ENCODE measurements around the gene ARHGAP44. TPM values are rescaled to one million over a fixed set of nuclear protein-coding genes. Genes with fewer than 3 reads are reported as not detected.

The ARHGAP44 gene
- polyA plus RNA-seq, 1 experiment = 0.40 TPM

GRCh38 chr17:12830777-12831247, 41.5 kb downstream of the ARHGAP44 start:
- ChIA-PET POLR2A (no interaction called here), CTCF (no interaction called here)
- Histone ChIP-seq H3K36me3 (ENCODE audit: control insufficient read depth, insufficient read depth, low read length) (no peaks in the 10 kb centered on the region), H3K4me3 (ENCODE audit: low read depth, low read length) (no peak overlapping the region), H3K27me3 (ENCODE audit: control insufficient read depth, insufficient read depth, low read length) (no peaks in the 10 kb centered on the region)
- DNase-seq (ENCODE audit: low read depth) = no peak
- TF ChIP-seq CTCF (IDR thresholded peaks at IDR 0.05; ENCODE audit: insufficient read depth, low read depth, low read length) = no peak

GRCh38 chr17:12831839-12832238, 42.5 kb downstream of the ARHGAP44 start:
- ChIA-PET POLR2A (no interaction called here), CTCF (no interaction called here)
- TF ChIP-seq CTCF (IDR thresholded peaks at IDR 0.05; ENCODE audit: insufficient read depth, low read depth, low read length) = no peak
- no peaks in the 10 kb centered on the region for H3K27me3 ChIP-seq (ENCODE audit: control insufficient read depth, insufficient read depth, low read length)
- no peaks in the 10 kb centered on the region for H3K36me3 ChIP-seq (ENCODE audit: control insufficient read depth, insufficient read depth, low read length)
- no peak overlapping the region for H3K4me3 ChIP-seq (ENCODE audit: low read depth, low read length)
- DNase-seq (ENCODE audit: low read depth) = no peak

- Histone ChIP-seq H3K27me3 (ENCODE audit: control insufficient read depth, insufficient read depth, low read length) (no peaks in the 10 kb centered on the region), H3K36me3 (ENCODE audit: control insufficient read depth, insufficient read depth, low read length) (no peaks in the 10 kb centered on the region), H3K4me3 (ENCODE audit: low read depth, low read length) (no peak overlapping the region)
- no peak for DNase-seq (ENCODE audit: low read depth)
- ChIA-PET POLR2A (no interaction called here), CTCF (no interaction called here)
- TF ChIP-seq CTCF (IDR thresholded peaks at IDR 0.05; ENCODE audit: insufficient read depth, low read depth, low read length) = no peak
These were observed 49.7 kb downstream of the ARHGAP44 start for GRCh38 chr17:12839042-12839441.

GRCh38 chr17:12842936-12843335, 53.6 kb downstream of the ARHGAP44 start:
- no peaks in the 10 kb centered on the region for H3K36me3 ChIP-seq (ENCODE audit: control insufficient read depth, insufficient read depth, low read length)
- CTCF ChIA-PET = interaction anchor here (0.9 kb wide), 1 partner anchor 14 kb away, joined by 3 read pairs; no protein-coding TSS in a partner anchor
- no peak for DNase-seq (ENCODE audit: low read depth)

GRCh38 chr17:12850996-12851395, 61.7 kb downstream of the ARHGAP44 start:
- ChIA-PET CTCF (no interaction called here), POLR2A (no interaction called here)
- Histone ChIP-seq H3K27me3 (ENCODE audit: control insufficient read depth, insufficient read depth, low read length) (no peaks in the 10 kb centered on the region), H3K36me3 (ENCODE audit: control insufficient read depth, insufficient read depth, low read length) (no peaks in the 10 kb centered on the region), H3K4me3 (ENCODE audit: low read depth, low read length) (no peak overlapping the region)
- DNase-seq (ENCODE audit: low read depth) = no peak
- TF ChIP-seq CTCF (IDR thresholded peaks at IDR 0.05; ENCODE audit: insufficient read depth, low read depth, low read length) = no peak

More at GRCh38 chr17:12842936-12843335, 53.6 kb downstream of the ARHGAP44 start:
- no peak for TF ChIP-seq CTCF (IDR thresholded peaks at IDR 0.05; ENCODE audit: insufficient read depth, low read depth, low read length)
- Histone ChIP-seq H3K27me3 (ENCODE audit: control insufficient read depth, insufficient read depth, low read length) (no peaks in the 10 kb centered on the region), H3K4me3 (ENCODE audit: low read depth, low read length) (no peak overlapping the region)
- POLR2A ChIA-PET = no interaction called here

Data from BJ (cell line).